Measurements from ENCODE around the gene CHRNA7.

The CHRNA7 gene

DNA sequence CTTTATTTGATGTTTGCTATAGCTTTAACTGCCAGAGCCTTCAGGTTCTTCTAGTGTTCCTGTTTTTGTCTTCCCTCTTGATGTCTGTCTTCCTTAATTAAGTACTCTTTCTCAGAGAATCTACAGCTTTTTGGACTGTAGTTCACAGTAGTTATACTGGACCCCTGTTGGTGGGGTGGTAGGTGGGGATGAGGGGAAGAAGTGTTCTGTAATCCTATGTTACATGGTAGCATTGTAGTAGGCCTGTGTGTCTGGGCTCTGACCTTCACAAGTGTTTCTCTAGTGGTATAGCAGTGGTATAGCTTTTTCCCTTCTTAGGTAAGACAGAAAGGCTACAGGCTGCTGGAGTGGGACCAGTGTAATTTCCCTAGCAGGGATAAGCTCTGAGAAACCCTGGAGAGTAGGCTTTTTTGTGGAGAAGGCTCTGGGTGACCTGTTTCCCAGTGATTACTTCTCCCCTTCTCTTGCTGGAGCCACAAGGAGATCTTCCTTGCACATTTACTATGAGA, 59.6 kb downstream of the CHRNA7 start:
- no peak for DNase-seq

DNA sequence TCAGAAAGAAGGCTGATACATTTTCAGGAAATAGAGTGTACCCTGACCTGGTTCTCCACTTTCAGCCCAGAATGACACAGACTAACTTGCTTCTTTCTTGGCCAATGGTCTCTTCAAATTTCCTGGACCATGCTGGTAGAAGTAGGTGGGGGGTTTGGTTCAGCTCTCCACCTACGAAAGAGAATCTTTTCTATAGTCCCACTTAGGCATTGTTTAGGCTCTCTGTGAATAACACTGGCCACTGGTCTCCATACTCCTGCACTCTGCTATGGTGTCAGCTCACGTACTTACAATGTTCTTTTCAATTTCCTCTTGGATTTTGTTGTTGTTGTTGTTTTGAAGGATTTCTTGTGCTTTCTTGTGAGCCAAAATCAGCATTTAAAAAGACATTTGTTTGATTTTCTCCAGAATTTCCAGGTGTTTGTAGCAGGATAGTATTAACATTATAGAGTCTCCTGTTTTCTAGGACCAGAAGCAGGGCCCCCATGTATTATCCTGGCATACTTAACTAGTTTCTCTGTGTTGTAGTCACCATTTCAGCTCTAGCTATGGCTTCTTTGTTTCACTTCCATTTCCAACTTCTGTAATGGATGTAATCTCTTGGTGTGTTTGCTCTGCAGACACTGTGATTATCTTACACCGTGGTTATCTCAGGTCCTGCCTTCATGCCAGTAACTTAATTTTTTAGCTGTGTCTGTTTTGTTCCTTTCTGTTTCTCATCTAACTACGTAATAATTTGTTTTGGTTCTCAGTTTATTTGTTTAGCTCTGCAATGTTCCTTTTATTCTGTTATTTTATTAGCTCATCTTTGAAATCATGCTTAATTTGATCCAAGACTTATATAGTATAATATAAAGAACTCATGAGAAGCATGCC, 61.4 kb downstream of the CHRNA7 start:
- DNase-seq = no peak

DNA sequence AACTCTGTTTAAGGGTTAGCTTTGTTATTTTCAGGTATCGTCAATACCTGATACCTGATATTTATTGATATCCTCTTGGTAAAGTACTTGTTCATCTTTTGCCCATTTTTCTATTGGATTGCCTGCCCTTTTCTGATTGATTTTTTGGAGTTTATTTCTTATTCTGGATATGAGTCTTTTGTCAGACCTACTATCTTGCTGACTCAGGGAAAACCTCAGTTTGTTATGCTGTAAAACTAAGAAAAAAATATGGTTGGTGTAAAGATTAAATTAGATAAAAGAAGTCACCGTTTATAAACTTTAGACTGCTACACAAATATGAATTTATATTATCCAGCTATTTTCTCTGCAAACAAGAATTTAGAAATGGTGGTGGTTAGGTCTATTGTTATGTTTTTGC, 65.9 kb downstream of the CHRNA7 start:
- no peak for DNase-seq

DNA sequence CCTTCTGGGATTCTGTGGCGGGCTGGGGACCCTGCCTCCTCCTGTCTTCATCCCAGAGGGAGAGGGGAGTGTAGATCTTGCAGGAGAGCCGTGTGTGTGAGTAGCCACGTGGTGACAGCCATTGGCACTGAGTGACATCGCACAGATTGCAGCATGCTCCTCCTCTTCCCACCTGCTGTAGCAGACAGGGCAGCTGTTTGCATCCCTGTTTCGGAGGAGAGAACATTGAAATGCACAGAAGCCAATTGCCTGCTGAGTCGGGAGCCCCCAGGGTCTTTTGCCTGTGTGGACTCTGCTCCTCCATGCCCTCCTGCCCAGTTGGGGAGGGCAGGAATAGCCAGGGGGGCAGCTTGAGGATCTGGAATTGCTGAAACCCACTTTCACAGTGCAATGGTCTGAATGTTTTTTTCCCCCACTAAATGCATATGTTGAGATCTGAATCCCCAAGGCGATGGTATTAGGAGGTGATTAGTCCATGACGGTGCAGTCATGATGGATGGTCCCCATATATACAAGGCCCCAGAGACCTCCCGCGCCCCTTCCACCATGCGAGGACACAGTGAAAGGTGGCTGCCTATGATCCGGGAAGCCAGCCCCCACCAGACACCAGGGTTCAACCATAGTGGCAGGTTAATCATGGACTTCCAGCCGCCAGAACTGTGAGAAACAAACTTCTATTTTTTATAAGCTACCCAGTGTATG, 66.8 kb downstream of the CHRNA7 start:
- DNase-seq = no peak

DNA sequence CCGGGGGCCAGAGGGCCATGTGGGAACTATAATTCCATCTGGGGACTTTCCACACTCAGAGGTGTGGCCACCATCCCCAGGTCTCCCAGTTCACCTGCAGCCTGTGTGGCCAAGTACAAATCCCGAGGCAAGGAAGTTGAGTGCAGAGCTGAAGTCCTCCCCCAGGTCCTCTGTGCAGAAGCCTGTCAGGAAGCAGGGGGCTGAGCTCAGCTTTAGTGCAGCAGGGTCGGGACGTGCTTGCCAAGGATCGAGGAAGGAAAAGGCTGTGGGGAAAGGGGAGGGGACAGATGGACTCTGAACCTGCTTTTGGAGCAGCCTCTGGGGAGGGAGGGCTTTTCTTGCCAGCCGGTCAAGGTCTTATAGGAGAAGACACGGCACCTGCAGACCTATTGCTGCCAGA, 67.7 kb downstream of the CHRNA7 start:
- DNase-seq = no peak

DNA sequence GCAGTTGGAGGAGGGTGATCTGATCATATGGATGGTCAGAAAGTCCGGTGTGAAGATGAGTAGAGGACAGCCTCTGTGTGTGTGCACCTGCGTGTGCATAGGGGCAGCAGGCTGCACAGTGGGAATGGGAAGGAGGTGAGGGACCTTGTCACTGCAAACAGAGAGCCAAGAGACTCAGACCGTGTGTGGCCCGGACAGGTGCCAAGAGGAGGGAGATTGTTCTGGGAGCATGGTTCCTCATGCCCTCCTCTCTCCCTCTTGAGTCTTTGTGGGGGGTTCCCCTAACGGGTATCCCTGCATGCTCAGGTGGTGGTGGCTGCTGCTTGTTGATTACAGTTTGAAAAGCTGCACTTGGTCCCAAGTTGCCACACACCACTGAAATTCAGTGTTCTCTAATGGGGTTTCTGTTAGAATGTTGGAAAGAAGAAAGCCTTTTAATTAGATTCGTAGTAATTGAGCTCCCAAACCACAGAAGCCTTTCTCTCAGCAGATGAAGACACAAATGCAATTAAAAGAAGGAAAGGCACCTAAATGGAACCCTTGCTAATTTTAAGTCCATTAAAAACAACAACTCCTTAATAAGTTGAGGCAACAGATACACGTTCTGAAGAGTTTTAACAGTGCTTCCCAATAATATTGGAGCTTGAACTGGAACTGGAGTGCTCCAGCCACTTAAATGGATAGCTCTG, 68.9 kb downstream of the CHRNA7 start:
- no peak for DNase-seq

DNA sequence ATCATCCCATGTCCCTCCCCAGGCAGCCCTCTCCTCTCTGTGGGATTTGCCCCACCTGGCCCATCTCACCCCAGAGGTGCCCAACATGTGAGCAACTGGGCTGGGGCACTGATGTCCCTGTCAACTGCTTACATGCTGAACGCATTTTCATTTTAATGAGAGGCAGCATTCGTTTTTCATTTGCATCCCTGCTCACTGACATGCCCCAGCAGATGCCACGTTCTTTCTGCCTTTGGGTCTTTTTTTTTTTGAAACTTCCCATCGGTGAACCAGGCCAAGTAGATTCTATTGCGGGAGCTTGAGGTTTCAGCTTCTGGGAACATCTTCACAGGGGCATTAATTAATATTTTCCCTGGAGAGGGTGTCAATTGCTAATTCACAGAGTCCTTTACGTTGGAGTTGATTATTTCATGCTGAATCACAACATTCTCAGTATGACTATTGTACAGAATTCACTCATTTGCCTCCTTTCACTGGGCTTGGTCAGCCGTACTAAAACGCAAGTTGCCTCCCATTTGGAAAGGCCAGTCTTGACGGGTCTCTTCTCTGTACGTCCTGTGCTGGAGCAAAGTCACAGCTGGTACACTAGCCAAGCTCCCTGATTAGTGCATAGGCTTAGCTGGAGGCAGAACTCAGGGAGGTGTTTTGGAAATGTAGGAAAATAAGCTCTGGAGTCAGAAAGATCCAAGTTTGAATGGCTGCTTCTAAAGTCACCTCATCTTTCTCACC, 69.8 kb downstream of the CHRNA7 start:
- DNase-seq = no peak

DNA sequence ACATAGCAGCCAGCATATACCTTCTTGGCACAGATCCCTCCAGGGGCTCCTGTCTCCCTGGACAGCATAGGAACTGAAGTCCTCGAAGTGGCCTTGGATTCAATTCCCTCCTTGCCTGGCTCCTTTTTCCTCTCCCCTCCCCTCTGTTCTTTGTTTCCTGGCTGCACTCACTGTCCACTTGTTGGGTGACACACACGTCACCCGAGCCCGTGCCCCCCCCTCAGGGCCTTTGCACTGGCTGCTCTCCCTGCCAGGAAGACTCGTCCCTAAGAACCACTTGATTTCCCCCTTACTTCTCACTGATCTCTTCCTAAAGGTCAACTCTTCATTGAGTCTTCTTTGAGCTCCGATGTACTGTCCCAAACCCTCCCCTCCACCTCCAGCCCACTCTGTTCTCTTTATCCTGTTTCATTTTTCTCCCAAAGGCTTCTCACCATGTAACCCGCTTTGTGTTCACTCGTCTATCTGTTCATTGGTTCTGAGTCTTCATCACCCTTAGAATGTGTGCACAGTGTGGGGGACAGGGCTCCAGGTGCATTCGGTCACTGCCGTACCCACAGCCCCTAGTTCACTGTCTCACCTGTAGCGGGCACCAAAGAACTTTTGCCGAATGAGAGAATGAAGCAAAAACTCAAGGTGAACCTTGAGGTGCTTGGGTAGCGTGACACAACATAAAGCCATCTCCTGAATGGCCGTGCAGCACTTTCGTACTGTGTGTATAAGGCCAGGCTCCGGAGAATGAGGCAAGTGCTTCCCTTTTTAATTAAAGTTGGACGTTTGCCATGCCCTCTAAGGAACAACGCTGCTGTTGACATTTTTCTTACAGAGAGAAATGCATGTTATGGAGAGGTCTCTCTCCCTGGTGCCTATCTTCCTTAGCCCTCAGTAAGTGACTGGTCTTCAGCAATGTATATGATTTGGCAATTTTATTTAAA, 74.0 kb downstream of the CHRNA7 start:
- peak; percentile 18 for DNase-seq

DNA sequence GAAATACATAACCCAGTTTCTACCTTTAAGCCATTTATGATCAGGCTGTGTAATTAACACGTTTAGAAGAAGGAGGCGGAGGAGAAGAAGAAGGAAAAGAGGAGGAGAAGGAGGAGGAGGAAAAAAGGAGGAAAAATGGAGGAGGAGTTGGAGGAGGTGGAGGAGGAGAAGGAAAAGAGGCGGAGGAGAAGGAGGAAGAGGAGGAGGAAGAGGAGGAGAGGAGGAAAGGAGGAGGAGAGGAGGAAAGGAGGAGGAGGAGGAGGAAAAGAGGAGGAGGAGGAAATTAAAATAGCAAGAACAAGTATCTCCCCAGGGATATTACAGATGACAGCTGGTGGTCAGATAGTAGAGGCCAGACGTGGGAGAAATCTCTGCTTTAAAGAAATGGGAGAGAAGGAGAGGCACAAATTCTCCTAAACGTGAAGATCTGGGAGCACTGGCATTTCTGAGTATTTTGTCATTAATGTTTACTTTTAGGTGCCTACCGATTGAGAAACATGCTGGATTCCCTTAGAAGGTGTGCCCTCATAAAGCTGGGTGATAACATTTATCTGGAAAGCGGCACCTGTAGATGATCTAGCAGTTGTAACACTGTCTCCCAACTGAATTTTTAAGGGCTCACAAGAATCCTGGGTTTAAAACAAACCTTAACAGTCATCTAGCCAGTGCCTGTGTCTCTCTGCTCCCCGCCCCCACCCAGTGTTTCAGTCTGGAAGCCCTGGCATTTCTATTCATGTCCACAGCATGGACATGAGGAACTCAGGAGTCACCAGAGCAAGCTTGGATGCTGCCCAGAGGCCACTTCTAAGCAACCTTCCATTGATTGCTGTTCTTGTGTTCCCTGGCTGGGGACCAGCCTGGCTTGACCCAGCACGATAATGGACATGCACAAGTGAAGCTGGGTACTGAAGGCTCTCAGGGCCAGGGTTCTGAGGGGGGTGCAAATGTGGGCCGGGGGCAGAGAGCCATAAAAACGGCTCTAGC, 75.2 kb downstream of the CHRNA7 start:
- no peak for DNase-seq

DNA sequence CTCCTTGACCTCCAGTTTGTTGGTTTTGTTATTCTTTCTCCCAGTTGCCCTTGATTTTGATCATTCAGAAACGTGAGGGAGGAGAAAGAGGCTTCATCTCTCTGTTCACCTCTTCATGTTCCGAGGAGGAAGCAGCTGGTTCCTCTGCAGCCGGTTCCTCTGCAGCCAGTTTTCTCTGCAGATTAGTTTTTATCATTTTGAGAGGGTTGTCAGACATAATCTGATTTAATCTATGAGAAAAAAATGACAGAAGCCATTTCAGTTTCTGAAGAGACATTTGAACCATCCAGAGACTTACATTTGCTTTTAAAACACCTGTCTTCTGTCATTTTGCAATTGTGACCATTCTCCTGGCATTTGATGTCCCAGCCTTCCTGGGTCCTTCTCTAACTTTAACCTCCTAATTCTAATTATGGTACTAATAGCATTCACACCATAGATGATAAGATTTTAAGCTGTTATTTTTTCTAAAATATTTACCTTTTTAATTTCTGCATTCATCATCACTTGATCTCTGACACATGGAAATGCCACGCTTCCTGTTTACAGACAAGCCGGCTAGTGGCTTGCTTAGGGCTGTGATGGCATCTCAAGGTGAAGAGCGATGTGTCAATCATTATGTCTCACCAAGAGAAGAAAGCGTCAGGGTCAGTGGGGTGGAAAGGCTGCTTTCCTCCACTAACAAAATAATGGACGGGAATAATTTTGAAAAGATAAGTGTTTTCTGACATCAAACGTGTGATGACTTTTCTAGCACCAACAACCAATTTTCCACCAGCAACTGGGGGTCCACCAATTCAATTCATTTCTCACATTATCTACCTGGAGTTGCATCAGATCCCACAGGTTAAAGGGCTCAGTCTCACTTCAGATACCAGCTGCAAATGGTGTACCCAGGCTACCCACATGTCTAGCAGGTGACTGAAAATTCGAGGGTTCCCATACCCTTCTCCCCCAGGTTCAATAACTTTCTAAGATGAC, 76.4 kb downstream of the CHRNA7 start:
- DNase-seq = no peak

DNA sequence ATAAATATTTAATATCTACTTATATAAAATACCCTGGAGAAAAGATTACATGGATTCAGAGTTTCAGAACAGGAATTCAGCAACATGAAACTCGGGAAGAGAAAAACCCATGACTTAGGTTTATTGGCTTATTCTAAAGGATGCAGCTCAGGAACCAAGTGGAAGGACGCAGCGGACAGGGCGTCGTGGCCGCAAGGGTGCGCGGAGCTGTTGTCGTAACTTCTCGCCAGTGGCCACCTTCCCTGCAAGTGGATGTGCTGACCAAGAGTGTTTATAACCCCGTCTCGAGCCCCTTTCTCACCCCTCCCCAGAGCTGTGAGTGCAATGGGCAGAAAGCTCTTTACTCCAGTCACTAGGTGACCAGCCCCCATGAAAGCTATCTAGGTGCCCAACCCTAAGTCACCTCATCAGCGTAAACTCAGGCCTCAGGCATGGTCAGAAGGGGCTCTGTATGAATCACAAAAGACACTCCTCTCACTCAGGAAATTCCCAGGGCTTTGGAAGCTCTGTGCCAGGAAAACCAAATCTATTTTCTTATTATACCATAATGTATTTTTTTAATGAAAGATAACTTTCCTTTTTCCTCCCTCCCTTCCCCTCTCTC, 77.3 kb downstream of the CHRNA7 start:
- DNase-seq = no peak

DNA sequence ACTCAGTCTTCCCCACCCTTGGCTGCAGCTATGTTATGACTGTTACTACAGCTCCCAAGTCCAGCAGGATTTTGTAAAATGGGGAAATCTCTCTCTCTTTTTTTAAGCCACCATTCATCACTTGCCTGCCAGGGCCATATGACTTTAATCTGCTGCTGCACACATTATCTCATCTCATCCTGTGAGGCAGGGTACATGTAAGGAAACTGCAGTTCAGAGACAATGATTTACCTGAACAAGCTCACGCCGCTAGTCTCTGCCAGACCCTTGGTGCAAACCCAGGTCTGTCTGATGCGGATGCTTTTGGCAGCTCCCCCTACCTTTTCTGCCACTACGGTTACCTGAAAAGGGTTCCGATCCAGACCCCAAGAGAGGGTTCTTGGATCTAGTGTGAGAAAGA, 78.3 kb downstream of the CHRNA7 start:
- no peak for DNase-seq

DNA sequence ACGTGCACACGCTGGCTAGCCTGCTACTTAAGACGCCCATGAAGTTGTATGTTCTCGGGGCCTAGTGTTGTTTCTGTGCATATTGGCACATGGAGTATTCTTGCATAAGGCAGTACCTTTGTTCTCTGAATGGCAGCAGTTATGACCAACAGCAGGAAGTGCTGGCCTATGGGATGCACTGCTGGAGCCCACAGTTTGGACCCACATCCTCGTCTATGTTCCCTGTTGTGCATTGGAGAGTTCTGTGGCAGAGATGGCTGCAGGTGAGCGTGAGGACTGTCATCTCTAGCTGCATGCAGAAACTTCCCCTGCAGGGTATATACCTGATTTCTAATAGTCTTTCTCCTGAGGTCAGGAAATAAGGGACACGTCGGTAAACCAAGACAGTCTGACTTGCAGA, 81.8 kb downstream of the CHRNA7 start:
- no peak for DNase-seq

DNA sequence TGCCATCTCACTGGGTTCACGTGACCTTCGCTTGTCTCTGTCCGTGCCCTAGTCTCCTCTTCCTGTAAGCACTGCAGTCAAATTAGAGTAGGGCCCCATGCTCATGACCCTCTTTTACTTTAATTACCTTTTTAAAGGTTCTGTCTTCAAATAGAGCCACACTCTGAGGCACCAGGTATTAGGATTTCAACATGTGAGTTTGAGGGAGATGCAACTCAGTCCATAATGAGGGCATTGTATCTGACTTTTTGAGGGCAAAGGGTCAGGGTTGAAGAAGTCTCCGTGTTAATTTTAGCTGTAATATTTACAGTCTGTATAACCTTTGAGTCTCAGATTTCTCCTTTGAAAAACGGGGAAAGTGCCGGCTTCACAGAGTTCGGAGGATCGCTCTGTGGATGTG, 82.9 kb downstream of the CHRNA7 start:
- no peak for DNase-seq

DNA sequence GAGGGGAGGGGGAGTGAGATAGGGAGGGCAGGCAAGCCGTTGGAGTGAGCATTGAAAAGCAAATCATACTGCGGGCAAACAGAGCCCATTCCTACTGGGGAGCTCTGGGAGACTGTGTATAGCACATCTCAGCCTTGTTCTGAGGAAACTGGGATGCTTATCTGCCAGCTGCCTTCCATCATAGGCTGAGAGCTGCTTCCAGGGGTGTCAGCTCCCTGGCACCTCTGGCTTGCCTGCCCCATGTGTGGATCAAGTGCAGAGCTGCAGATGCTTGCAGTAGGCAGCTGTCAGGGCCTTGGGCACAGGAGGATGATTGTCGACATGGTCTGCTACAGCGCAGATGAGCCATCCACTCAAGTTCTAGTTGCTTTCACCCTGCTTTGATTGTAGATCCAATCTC, 86.8 kb downstream of the CHRNA7 start:
- DNase-seq = no peak

DNA sequence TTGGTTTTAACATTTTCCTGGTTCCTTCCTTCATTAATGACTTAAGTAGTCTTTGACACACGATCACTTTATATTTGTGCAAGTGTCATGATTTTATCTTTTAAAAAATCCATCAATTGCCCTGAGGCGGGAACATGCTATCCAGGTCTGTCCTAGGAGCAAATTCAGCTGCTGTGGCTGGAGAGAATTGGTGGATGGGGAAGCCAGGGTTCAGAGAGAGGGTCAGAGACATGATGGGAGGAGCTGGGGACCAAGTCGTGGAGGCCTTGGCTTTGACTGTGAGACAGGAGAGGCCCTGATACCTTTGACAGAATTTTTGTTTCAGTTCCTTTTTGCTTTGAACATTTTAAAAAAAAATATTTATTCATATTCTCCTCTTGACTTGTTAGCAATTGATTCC, 89.0 kb downstream of the CHRNA7 start:
- no peak for DNase-seq

DNA sequence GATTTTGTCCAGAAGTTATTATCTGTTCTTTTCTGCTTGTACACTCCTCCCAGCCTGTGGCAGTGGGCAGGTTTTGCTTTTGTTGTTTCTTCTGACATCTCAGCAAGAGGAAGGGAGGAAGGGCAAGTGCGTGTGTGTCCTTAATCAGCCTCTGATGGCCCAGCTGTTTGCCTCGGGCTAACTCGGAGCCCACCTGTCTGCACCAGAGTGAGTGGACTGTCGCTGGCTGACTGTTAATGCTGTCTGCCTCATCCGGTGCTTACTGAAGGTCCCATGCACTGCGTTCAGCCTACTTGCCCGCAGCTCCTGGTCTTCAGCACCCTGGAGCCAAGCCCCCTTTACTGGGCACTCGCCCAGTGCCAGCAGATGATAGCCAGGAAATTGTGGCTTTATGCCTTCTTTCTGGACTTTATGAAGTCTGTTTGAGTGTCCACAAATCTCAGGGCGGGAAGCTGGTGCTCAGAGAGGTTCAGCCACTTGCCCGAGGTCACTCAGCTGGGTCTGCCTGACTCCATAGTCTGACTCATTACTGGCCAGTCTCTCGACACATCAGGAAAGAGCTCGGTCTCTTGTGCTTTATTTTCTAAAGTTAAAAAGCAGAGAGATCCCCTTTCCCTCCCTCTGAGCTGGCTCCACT, 89.5 kb downstream of the CHRNA7 start:
- peak; percentile 22 for DNase-seq
